ENCODE data around the gene RDH16.

- TF ChIP-seq CTCF (conservative IDR thresholded peaks at IDR 0.05) (no peak), ZFX (IDR thresholded peaks at IDR 0.05) (no peak)
These were observed 22.3 kb downstream of the RDH16 start for GRCh38 chr12:56935157-56935556.

All from C4-2B (cell line).